NCI-H2107 treated with DMSO at 0.1 percent for 48 hours (cell line): ENCODE measurements around the gene OR1E1.
"Not testable (repeated sequence)": the region's sequence is repeated elsewhere in the genome, so short reads cannot be mapped to it uniquely, and the experiment has no call there.

Source experiments
- DNase-seq: peaks from one replicate; lab custom pipeline; 2025; ENCODE audit not compliant: unreplicated experiment; lab: John Stamatoyannopoulos, UW

OR1E1 gene, protein sequence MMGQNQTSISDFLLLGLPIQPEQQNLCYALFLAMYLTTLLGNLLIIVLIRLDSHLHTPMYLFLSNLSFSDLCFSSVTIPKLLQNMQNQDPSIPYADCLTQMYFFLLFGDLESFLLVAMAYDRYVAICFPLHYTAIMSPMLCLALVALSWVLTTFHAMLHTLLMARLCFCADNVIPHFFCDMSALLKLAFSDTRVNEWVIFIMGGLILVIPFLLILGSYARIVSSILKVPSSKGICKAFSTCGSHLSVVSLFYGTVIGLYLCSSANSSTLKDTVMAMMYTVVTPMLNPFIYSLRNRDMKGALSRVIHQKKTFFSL

DNA sequence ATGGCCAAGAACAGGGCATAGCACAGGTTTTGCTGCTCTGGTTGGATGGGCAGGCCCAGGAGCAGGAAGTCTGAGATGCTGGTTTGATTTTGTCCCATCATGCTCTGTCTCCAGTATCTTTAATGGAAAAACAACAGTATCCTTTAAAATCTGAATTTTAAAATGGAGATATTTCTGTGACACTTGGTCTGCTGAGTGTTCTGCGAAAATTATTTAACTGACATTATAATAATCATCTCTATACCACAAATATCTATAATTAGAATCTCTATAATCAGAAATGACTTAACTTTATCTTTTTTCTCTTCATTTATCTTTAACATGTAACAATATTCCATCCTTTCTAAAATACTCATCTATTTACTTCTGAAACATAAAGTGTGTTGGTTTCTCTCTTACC lies at the start of gene OR1E1:
Gene OR1E1, minus strand, starts transcription at position 101 of the 400 bp plus-strand sequence. Its CDS starts 0 bp downstream, at position 101.
- no peak for DNase-seq

DNA sequence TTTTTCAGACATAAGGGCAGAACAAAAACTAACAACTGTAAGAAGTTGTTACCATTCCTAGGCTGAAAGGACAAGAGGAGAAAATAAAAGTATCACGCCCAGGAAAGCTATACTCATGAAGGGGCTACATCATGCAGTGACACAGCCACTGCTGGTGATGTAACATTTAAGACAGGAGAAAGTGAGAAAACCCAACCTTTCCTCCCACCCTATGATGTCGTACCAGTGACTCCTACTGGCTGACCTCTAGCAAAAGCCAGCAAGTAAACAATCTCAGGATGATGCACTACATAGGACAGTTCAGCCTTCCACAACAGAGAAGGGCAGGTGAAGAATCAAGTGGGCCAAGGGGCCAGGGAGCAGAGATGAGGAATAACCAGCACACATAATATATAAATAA lies 49.4 kb upstream of the OR1E1 start:
- no peak for DNase-seq

DNA sequence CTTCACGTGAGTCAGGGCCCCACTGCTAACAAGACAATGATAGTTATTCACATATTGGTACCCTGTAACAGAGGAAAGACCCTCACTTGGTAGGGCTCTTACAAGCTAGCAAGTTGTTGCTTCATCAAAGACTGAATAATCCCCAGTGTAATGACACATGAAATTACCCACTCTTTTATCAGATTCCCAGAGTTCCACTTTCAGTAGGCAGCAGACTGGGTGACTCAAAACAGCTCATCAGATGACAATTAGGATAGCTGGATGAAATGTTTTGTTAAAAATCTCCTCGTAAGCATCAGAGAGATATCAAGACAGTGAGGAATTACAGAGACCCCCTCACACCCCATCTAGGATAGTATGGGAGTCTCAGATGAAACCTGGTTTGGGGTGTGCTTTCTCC lies 42.2 kb upstream of the OR1E1 start:
- DNase-seq: no peak

DNA sequence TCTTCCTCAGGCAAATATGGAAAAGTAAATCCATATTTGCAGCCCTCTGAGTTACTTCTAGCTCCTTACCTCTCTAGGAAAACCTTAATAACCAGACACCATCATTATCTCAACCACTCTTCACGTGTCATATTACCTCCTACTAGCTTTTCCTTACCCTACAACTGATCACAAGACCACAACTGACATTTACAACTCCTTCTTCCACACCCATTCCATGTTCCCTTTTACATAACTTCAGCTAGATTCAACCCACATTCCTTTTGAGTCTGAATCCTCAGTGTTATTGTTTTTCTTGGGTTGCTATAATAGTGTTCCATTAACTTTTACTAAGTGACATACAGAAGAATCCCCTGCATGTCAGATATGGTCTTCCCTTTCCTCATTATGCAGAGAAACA lies 40.2 kb upstream of the OR1E1 start:
- DNase-seq: no peak

DNA sequence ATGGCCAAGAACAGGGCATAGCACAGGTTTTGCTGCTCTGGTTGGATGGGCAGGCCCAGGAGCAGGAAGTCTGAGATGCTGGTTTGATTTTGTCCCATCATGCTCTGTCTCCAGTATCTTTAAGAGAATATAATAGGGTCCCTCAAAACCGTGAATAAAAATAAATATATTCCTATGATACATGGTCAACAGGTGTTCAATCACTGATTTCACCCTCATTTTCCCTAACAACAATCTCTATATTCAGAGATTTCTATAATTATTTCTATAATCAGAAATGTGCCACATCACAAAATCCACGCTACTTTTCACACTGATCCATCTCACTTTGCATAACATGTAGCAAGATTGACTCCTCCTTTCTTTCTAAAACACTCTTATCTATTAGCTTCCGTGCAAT lies 35.5 kb upstream of the OR1E1 start, which contains the start of gene OR1E2:
Gene OR1E2, minus strand, starts transcription at position 101 of the 400 bp plus-strand sequence. Its CDS starts 0 bp downstream, at position 101.
- DNase-seq: no peak

DNA sequence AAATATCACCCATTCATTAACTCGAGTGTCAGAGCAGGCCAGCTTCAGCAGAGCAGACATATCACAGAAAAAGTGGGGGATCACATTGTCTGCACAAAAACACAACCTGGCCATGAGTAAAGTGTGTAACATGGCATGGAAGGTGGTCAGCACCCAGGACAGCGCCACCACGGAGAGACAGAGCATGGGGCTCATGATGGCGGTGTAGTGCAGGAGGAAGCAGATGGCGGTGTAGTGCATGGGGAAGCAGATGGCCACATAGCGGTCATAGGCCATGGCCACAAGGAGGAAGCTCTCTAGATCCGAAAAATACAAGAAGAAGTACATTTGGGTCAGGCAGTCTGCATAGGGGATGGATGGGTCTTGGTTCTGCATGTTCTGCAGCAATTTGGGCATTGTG lies 35.0 kb upstream of the OR1E1 start:
- not testable (repeated sequence) for DNase-seq

DNA sequence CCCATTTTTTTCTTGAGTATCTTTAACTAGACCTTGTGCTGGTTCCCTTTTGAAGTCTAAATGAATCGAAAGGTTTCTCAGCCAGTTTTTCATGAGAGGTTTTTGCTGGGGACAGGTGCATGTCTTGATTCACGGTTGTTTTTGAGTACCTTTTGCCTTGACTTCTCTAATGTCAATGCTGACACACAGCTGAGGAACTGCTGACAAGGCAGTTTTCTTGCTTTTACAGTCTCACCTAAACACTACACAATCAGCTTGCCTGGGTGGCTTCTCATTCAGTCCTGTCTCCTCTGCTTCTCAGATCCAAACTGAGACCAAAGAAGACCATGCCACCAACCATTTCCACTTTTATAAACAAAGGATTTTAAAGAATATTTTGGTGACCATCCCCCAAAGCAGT lies 20.0 kb upstream of the OR1E1 start:
- DNase-seq: no peak

DNA sequence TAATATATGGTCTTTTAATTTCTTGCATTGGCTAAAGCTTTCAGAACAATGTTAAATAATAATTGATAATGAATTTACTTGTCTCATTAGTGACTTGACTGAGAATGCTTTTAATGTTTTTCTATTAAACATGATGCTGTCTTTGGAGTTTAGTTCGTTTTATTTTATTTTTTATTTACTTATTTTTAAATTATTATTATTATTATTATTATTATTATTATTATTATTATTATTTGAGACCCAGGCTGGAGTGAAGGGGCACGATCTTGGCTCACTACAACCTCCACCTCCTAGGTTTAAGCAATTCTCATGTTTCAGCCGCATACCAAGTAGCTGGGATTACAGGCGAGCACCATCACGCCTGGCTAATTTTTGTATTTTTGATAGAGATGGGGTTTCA lies 17.4 kb upstream of the OR1E1 start:
- no peak for DNase-seq

DNA sequence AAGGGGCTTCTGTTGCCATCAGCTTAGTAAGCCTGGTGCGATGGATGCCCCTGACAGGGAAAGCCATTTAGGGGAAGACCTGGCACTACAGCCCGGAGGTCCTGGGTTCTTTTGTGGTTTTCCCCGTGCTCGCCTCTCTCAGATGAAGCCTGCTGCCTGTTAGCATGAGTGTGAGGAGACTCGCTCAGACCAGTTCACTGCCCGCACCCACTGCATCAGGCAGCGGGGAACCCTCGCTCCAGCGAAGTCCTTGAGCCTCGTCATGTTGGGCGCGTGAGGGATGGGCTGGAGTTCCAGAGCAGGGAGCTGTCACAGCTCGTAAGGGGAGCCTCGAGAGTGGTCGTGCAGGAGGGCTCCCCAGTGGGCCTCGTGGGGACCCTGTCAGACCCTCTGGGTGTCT lies 14.0 kb upstream of the OR1E1 start:
- DNase-seq: not testable (repeated sequence)

DNA sequence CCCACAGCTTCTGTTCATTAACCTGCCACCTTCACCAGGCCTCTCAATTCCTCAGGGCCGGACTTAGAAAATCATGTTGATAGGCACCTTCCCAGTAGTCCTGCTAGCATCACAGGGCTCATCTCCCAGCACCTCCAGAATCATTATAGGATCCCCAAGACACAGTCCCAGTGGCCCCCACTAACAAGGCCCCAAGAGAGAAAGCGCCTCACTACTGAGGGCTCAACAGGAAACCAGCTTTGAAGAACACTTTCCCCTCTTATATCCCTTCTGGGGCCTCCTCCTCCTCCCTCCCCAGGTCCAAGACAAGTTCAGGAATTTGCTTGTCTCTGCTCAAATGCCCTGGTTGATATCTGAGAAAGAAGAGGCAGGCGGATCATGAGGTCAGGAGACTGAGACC lies 12.9 kb upstream of the OR1E1 start, which contains the start of gene OR3A3:
Gene OR3A3, plus strand, starts transcription at position 301 of the 400 bp plus-strand sequence.
- no peak for DNase-seq

DNA sequence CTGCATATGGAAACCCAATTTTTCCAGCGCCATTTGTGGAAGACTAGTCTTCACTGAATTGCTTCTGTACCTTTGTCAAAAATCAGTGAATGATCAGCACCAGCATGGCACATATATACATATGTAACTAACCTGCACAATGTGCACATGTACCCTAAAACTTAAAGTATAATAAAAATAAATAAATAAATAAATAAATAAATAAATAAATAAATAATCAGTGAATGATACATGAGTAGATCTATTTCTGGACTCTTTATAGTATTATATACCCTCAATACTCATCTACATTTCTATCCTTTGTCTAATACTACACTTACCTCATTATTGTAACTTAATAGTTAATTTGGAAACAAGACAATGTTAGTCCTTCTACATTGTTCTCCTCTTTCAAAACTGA lies 5.6 kb upstream of the OR1E1 start:
- not testable (repeated sequence) for DNase-seq

DNA sequence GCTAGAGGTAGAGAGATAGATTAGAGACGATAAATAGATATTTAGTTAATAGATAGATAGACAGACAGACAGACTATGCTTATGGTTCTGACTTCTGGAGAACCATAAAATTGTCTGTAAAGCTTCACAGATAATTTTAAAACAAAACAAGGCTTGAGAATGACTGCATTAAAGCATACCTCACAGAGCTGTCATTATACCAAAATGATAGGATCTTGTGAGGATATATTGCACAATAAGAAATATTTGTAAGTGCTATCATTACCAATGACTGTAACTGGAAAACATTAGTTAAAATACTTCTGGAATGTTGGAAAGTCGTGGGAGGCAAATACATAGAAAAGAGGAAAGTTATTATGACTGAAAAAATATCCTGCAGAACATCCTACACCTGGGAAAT lies 3.6 kb upstream of the OR1E1 start:
- no peak for DNase-seq

DNA sequence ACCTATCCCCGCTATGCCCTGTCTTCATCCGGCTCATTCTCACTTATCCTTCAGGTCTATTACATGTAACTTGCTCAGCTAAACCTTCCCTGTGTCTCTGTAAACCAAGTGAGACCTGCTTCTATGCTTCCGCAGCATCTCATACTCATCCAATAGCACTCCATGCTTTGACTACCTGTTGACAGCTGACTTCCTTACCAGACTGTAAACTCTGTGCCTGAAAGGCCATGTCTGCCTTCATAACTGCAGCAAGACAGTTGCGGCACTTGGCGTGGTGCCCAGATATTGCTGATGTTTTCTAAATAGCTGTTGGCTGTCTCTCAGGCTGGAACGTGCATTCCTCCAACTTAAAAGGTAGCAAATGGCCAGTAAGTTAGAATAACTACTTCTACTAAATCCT lies 1.8 kb upstream of the OR1E1 start:
- no peak for DNase-seq

DNA sequence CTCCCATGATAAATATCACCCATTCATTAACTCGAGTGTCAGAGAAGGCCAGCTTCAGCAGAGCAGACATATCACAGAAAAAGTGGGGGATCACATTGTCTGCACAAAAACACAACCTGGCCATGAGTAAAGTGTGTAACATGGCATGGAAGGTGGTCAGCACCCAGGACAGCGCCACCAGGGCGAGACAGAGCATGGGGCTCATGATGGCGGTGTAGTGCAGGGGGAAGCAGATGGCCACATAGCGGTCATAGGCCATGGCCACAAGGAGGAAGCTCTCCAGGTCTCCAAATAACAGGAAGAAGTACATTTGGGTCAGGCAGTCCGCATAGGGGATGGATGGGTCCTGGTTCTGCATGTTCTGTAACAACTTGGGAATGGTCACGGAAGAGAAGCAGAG lies 409 bp downstream of the OR1E1 start:
- not testable (repeated sequence) for DNase-seq

DNA sequence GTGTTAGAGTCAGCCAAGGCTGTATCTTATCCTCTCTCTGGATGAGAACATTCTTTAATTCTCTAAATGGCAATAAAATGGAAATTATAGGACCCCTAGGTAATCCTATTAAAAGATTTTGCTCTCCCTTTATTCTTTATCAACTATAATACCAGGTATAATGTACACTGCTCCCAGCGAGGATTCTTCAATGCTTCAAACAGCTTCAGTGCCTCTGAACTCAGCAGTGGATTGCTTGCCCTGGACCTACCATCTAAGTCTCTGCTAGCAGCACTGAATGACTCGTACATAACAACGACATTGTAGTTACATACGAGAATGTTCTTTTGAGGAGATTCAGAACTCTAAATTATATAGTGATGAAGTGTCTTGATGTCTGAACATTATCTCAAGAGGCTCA lies 8.4 kb downstream of the OR1E1 start:
- DNase-seq: no peak

DNA sequence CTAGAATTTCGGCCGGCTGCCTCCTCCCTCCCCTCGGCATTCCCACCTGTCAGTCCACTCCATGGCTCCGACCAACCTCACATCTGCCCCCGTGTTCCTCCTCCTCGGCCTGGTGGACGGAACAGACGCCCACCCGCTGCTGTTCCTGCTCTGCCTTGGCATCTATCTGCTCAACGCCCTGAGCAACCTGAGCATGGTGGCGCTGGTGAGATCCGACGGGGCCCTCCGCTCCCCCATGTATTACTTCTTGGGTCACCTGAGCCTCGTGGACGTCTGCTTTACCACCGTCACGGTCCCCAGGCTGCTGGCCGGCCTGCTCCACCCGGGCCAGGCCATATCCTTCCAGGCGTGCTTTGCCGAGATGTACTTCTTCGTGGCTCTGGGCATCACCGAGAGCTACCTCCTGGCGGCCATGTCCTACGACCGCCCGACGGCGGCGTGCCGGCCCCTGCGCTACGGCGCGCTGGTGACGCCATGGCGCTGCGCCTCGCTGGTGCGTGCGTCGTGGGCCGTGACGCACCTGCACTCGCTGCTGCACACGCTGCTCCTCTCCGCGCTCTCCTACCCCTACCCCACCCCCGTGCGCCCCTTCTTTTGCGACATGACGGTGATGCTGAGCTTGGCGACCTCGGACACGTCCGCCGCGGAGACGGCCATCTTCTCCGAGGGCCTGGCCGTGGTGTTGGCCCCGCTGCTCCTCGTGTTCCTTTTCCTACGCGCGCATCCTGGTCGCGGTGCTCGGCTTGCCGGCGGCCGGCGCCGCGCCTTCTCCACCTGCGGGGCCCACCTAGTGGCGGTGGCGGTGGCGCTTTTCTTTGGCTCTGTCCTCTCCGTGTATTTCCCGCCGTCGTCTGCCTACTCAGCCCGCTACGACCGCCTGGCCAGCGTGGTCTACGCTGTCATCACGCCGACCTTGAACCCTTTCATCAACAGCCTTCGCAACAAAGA lies 12.1 kb downstream of the OR1E1 start, which contains the start of gene OR3A2:
Gene OR3A2, minus strand, starts transcription at position 440 of the 948 bp plus-strand sequence.
- DNase-seq: no peak

DNA sequence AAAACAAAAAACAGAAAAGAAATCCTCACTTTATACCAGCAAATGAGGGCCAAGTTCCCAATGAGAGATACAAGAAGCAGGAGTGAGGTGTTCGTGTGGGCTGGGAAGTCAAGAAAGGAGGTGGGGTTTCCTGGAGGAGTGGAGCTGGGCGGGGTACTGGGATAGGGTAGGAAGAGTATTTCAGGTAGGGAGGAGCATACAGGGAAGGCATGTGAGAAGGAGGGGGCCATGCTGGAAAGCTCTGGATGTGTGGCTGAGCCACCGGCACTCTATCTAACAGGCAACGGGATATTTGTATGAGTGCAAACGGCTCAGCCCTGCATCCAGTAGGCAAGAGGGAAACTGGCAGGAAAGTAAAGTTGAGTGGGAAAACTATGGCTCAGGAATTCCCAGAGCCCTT lies 16.3 kb downstream of the OR1E1 start:
- DNase-seq: no peak

DNA sequence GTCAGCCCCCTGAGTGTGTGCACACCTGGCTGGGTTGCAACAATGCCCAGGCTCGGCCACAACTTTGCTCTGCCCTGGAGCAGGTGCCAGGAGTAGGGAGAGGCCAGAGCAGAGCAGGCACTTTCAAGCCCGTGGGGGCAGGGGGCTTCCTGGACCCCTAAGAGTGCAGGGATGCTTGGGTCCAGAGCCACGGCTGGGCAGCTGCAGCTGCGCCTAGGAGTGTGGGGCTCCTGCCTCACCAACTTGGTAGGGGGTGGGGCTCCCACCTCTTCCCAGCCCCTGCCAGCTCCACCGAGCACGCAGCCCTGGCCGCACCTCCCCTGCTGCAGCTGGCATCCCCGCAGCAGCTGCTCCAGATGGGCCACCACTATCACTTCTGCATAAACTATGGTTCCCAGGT lies 19.9 kb downstream of the OR1E1 start:
- DNase-seq: no peak

DNA sequence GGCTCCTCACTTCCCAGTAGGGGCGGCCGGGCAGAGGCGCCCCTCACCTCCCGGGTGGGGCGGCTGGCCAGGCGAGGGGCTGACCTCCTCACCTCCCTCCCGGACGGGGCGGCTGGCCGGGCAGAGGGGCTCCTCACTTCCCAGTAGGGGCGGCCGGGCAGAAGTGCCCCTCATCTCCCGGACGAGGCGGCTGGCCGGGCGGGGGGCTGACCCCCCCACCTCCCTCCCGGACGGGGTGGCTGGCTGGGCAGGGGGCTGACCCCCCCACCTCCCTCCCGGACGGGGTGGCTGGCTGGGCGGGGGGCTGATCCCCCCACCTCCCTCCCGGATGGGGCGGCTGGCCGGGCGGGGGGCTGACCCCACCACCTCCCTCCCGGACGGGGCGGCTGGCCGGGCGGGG lies 27.0 kb downstream of the OR1E1 start:
- DNase-seq: not testable (repeated sequence)
